Endothelial cell of umbilical vein (primary cell): ENCODE measurements around the gene HTT-AS. TPM values are rescaled to one million over a fixed set of nuclear protein-coding genes. Genes with fewer than 3 reads are reported as not detected.

ENCODE experiments used
- BruUV-seq: library from RNA; stranded (reverse); fragments of 400-500 nt; replicated peaks from 2 replicates; lab custom pipeline; 2021; lab: Mats Ljungman, UMichigan
- CTCF ChIA-PET: fragments of 300-600, 350-600 bp; sonication (Branson Sonifier 250); formaldehyde crosslinking; loops from one replicate; lab custom pipeline; 2021; ENCODE audit warnings: antibody characterized with exemption, inconsistent platforms; lab: Charles Lee
- POLR2A ChIA-PET: fragments of 300-600, 350-600 bp; sonication (Branson Sonifier 250); formaldehyde crosslinking; loops from one replicate; lab custom pipeline; 2021; ENCODE audit warnings: antibody characterized with exemption, inconsistent platforms; lab: Charles Lee
- DNase-seq: peaks from one replicate; pipeline ENCODE4 v3.0.0-alpha.2; 2011; ENCODE audit warnings: low read depth, low spot score
- FAIRE-seq: peaks from 2 replicates; lab custom pipeline; 2011; peaks lifted over from hg19 to GRCh38; lab: Jason Lieb, UNC
- H2AFZ ChIP-seq: 2 replicates; pipeline ENCODE4 v1.6.0; 2012; ENCODE audit warnings: low read depth, low read length, control low read depth, inconsistent platforms
- H3K27ac ChIP-seq: 2 replicates; pipeline ENCODE4 v1.5.1; 2011; ENCODE audit warnings: low read depth, mild to moderate bottlenecking, control low read depth, low read length, moderate library complexity; ENCODE audit not compliant: insufficient read depth
- H3K27me3 ChIP-seq, 2 experiments: 2 replicates each; pipeline versions ENCODE4 v1.6.0 to v1.6.1; 2011; ENCODE audit warnings: low read length in 2 of 2, mixed read lengths in 1 of 2; ENCODE audit not compliant: control insufficient read depth in 2 of 2, insufficient read depth in 2 of 2
- H3K36me3 ChIP-seq, 2 experiments: 2 replicates in 1 of 2; 3 replicates in 1 of 2; pipeline ENCODE4 v1.5.1; 2011; ENCODE audit warnings: low read length in 2 of 2, mild to moderate bottlenecking in 1 of 2, moderate library complexity in 1 of 2; ENCODE audit not compliant: control insufficient read depth in 2 of 2, insufficient read depth in 2 of 2; ENCODE audit errors: extremely low read depth in 1 of 2
- H3K4me1 ChIP-seq: 3 replicates; pipeline ENCODE4 v1.5.1; 2011; ENCODE audit warnings: mild to moderate bottlenecking, low read length; ENCODE audit not compliant: control insufficient read depth, insufficient read depth; ENCODE audit errors: extremely low read depth
- H3K4me2 ChIP-seq: 2 replicates; pipeline ENCODE4 v1.6.1; 2011; ENCODE audit warnings: low read length, control low read depth, mixed read lengths; ENCODE audit not compliant: insufficient read depth
- H3K4me3 ChIP-seq, 3 experiments: fragments of 200-600 bp in 1 of 3; sonication (generic), shearing (Covaris generic) in 1 of 3; replicated peaks in 1 of 3; 2 replicates each; pipeline ENCODE4 v1.5.1; 2011 to 2016; ENCODE audit warnings: control low read depth in 3 of 3, low read length in 3 of 3, mild to moderate bottlenecking in 2 of 3, inconsistent platforms in 1 of 3, low read depth in 1 of 3, moderate library complexity in 1 of 3; ENCODE audit not compliant: insufficient read depth in 1 of 3
- H3K79me2 ChIP-seq: 2 replicates; pipeline ENCODE4 v1.6.0; 2012; ENCODE audit warnings: low read length, inconsistent platforms; ENCODE audit not compliant: control insufficient read depth, insufficient read depth
- H3K9ac ChIP-seq: replicated peaks from 2 replicates; pipeline ENCODE3; 2011; ENCODE audit warnings: low read length, control low read depth; ENCODE audit not compliant: insufficient read depth; ENCODE audit errors: extremely low read depth
- H3K9me1 ChIP-seq: replicated peaks from 3 replicates; pipeline ENCODE4 v1.6.0; 2011; ENCODE audit warnings: mild to moderate bottlenecking, low read length; ENCODE audit not compliant: control insufficient read depth, insufficient read depth; ENCODE audit errors: extremely low read depth
- H3K9me3 ChIP-seq: replicated peaks from 2 replicates; pipeline ENCODE4 v1.5.1; 2012; ENCODE audit warnings: low read length, inconsistent platforms; ENCODE audit not compliant: control insufficient read depth, insufficient read depth
- H4K20me1 ChIP-seq: replicated peaks from 2 replicates; pipeline ENCODE3; 2011; ENCODE audit warnings: mild to moderate bottlenecking, low read length; ENCODE audit not compliant: control insufficient read depth, insufficient read depth; ENCODE audit errors: extremely low read depth
- EZH2 ChIP-seq: IDR thresholded peaks from 2 replicates; pipeline ENCODE4 v1.6.1; 2012; ENCODE audit warnings: borderline replicate concordance, low read depth, mild to moderate bottlenecking, moderate library complexity, low read length, inconsistent platforms; ENCODE audit not compliant: severe bottlenecking
- FOS ChIP-seq: IDR thresholded peaks from 2 replicates; pipeline ENCODE4 v1.6.1; 2011; ENCODE audit warnings: mild to moderate bottlenecking, low read length, moderate library complexity, borderline replicate concordance; ENCODE audit not compliant: insufficient read depth
- GATA2 ChIP-seq: IDR thresholded peaks from 2 replicates; pipeline ENCODE4 v1.7.0; 2011; ENCODE audit warnings: low read depth, mild to moderate bottlenecking, moderate library complexity, mixed read lengths, low read length; ENCODE audit not compliant: insufficient read length, insufficient read depth
- JUN ChIP-seq: IDR thresholded peaks from 2 replicates; pipeline ENCODE4 v1.6.1; 2011; ENCODE audit warnings: borderline replicate concordance, low read depth; ENCODE audit not compliant: insufficient read length, insufficient read depth
- MAX ChIP-seq: IDR thresholded peaks from 2 replicates; pipeline ENCODE4 v1.6.1; 2011; ENCODE audit not compliant: insufficient read depth, insufficient read length
- MYC ChIP-seq: IDR thresholded peaks from one replicate; pipeline ENCODE4 v1.6.1; 2011; ENCODE audit warnings: mild to moderate bottlenecking, low read depth, low read length
- POLR2A ChIP-seq: IDR thresholded peaks from 2 replicates; pipeline ENCODE4 v1.6.1; 2012; ENCODE audit warnings: low read depth, mild to moderate bottlenecking, control low read depth, low read length
- POLR2AphosphoS5 ChIP-seq: IDR thresholded peaks from 2 replicates; pipeline ENCODE4 v1.6.1; 2012; ENCODE audit warnings: low read depth, mild to moderate bottlenecking, control low read depth, low read length, moderate library complexity; ENCODE audit not compliant: insufficient read depth
- dilution Hi-C: fragments of 300-500 bp; cut with MboI; formaldehyde crosslinking; loops from one replicate; pipeline ENCODE4 v1.15.0; 2019; ENCODE audit warnings: low sequenced_read_pairs; ENCODE audit not compliant: extremely low pct_ligation_motif_present
- intact Hi-C: fragments of 100-400 bp; cut with micrococcal nuclease; formaldehyde crosslinking; loops from one replicate; pipeline ENCODE4 v1.10.0; 2022
- polyA plus RNA-seq, 4 experiments: library from polyadenylated mRNA; depleted of rRNA in 3 of 4; stranded (reverse) in 3 of 4; unstranded in 1 of 4; fragments of >200 nt; gene quantifications; 2 replicates each; pipeline versions ENCODE4 v1.2.1 to v1.2.3, GENCODE V29; 2011 to 2012; ENCODE audit warnings: missing spikeins in 1 of 4
- total RNA-seq: library from RNA; stranded (reverse); gene quantifications from 2 replicates; pipeline ENCODE4 v1.2.3, GENCODE V29; 2021
- TF ChIP-seq, protein P1 (sequence below), 2 donors: IDR thresholded peaks; 1 replicate in 1 of 2; 2 replicates in 1 of 2; pipeline ENCODE4 v1.5.1; 2011; ENCODE audit warnings: low read length in 2 of 2, mild to moderate bottlenecking in 2 of 2, moderate library complexity in 2 of 2, control low read depth in 1 of 2, inconsistent platforms in 1 of 2, low read depth in 1 of 2; ENCODE audit not compliant: insufficient read depth in 1 of 2; ENCODE audit errors: extremely low read depth in 1 of 2

The HTT-AS gene
- total and polyA plus RNA-seq, 2 donors (not counting 3 experiments of a cell fraction or from before 2014, with no cell fraction given) = not detected

GRCh38 chr4:3039706-3040366 is 34.5 kb downstream of the HTT-AS start:
- no peaks in the 10 kb centered on the region for H3K9me3 ChIP-seq
- H3K4me2 ChIP-seq = no peak overlapping the region
- no peaks in the 10 kb centered on the region for H3K36me3 ChIP-seq
- H3K27ac ChIP-seq = no peak overlapping the region
- ChIA-PET POLR2A (no interaction called here), CTCF (interaction anchor here (0.6 kb wide), 1 partner anchor 886 kb away, joined by 3 read pairs; no protein-coding TSS in a partner anchor)
- H4K20me1 ChIP-seq = no peaks in the 10 kb centered on the region
- no TSS peak for BruUV-seq
- no peak overlapping the region for H3K4me3 ChIP-seq
- intact Hi-C loops = loop anchor here (5.0 kb wide), 1 partner anchor 78 kb away; the partner anchor contains the start of genes GRK4 and NOP14
- no peaks in the 10 kb centered on the region for H3K9me1 ChIP-seq
- TF ChIP-seq POLR2AphosphoS5 (no peak), JUN (no peak)
- peaks cover 7% of the 10 kb centered on the region for H3K4me1 ChIP-seq
- dilution Hi-C loops = no loop called here
- H3K79me2 ChIP-seq = no peaks in the 10 kb centered on the region
- DNase-seq = no peak
- no peak overlapping the region for H3K9ac ChIP-seq
- H2AFZ ChIP-seq = no peak overlapping the region
- H3K27me3 ChIP-seq = no peaks in the 10 kb centered on the region
- FAIRE-seq = no peak

DNA sequence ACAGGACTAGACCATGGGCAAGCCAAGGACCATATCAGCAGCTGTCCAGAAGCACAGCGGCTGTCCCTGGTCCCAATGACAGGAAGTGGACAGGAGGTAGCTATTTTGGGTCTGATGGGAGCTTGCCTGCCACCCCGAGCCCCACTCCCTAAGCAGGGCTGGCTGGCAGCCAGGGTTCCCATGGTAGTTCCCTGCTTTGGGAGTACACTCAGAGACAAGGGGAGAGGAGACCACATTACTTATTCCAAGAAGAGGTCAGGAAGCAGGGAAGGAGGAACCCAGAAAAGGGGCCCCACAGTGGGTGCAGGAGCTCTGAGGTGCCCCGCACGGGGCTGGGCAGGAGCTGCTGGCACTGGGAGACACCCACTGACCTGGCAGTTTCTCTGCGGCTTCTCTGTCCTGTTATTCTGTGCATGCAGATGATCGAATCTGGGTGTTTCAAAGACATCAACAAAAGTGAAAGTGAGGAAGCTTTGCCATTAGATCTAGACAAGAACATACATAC is 36.3 kb downstream of the HTT-AS start:
- Histone ChIP-seq H3K9ac (no peak overlapping the region), H3K27ac (no peak overlapping the region), H3K4me2 (no peak overlapping the region), H2AFZ (no peak overlapping the region), H3K4me3 (no peak overlapping the region), H3K79me2 (no peaks in the 10 kb centered on the region), H3K36me3 (no peaks in the 10 kb centered on the region), H3K27me3 (no peaks in the 10 kb centered on the region), H3K9me1 (no peaks in the 10 kb centered on the region), H3K9me3 (no peaks in the 10 kb centered on the region), H4K20me1 (no peaks in the 10 kb centered on the region), H3K4me1 (peaks cover 7% of the 10 kb centered on the region)
- FAIRE-seq (no peak), DNase-seq (no peak)
- dilution Hi-C loops (no loop called here), intact Hi-C loops (loop anchor here (1.0 to 5.0 kb wide), 3 partner anchors 59 to 274 kb away; partner anchors contain the start of genes GRK4 and NOP14)
- no TSS peak for BruUV-seq
- TF ChIP-seq MYC (no peak), GATA2 (no peak), POLR2A (no peak), JUN (no peak), POLR2AphosphoS5 (no peak), EZH2 (no peak), FOS (no peak), MAX (no peak)
- TF ChIP-seq, protein P1, sequence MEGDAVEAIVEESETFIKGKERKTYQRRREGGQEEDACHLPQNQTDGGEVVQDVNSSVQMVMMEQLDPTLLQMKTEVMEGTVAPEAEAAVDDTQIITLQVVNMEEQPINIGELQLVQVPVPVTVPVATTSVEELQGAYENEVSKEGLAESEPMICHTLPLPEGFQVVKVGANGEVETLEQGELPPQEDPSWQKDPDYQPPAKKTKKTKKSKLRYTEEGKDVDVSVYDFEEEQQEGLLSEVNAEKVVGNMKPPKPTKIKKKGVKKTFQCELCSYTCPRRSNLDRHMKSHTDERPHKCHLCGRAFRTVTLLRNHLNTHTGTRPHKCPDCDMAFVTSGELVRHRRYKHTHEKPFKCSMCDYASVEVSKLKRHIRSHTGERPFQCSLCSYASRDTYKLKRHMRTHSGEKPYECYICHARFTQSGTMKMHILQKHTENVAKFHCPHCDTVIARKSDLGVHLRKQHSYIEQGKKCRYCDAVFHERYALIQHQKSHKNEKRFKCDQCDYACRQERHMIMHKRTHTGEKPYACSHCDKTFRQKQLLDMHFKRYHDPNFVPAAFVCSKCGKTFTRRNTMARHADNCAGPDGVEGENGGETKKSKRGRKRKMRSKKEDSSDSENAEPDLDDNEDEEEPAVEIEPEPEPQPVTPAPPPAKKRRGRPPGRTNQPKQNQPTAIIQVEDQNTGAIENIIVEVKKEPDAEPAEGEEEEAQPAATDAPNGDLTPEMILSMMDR (IDR thresholded peaks at IDR 0.05; ENCODE audit: extremely low read depth in 1 of 2, insufficient read depth in 1 of 2, low read depth in 1 of 2, low read length in 2 of 2) = no peak
- ChIA-PET POLR2A (no interaction called here), CTCF (interaction anchor here (0.6 to 2.1 kb wide), 6 partner anchors 9 to 74 kb away, joined by 3 to 35 read pairs (median 4); partner anchors contain the start of genes GRK4 and NOP14)
